ENCODE data around the gene MIOS.

GRCh38 chr7:7567898-7568531 is 1.3 kb downstream of the MIOS start:
- TF ChIP-seq ZNF175 (tag by site-specific recombination; IDR thresholded peaks at IDR 0.05) = no peak
- TF ChIP-seq TRIM28 (IDR thresholded peaks at IDR 0.05; ENCODE audit: borderline replicate concordance, low read length) = no peak
- TF ChIP-seq, protein P1, sequence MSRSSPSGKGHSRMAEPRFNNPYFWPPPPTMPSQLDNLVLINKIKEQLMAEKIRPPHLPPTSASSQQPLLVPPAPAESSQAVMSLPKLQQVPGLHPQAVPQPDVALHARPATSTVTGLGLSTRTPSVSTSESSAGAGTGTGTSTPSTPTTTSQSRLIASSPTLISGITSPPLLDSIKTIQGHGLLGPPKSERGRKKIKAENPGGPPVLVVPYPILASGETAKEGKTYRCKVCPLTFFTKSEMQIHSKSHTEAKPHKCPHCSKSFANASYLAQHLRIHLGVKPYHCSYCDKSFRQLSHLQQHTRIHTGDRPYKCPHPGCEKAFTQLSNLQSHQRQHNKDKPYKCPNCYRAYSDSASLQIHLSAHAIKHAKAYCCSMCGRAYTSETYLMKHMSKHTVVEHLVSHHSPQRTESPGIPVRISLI (tag by site-specific recombination; IDR thresholded peaks at IDR 0.05) = no peak
- TF ChIP-seq, protein P2, sequence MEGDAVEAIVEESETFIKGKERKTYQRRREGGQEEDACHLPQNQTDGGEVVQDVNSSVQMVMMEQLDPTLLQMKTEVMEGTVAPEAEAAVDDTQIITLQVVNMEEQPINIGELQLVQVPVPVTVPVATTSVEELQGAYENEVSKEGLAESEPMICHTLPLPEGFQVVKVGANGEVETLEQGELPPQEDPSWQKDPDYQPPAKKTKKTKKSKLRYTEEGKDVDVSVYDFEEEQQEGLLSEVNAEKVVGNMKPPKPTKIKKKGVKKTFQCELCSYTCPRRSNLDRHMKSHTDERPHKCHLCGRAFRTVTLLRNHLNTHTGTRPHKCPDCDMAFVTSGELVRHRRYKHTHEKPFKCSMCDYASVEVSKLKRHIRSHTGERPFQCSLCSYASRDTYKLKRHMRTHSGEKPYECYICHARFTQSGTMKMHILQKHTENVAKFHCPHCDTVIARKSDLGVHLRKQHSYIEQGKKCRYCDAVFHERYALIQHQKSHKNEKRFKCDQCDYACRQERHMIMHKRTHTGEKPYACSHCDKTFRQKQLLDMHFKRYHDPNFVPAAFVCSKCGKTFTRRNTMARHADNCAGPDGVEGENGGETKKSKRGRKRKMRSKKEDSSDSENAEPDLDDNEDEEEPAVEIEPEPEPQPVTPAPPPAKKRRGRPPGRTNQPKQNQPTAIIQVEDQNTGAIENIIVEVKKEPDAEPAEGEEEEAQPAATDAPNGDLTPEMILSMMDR (tag by site-specific recombination; IDR thresholded peaks at IDR 0.05) = no peak
- TF ChIP-seq, protein P3, sequence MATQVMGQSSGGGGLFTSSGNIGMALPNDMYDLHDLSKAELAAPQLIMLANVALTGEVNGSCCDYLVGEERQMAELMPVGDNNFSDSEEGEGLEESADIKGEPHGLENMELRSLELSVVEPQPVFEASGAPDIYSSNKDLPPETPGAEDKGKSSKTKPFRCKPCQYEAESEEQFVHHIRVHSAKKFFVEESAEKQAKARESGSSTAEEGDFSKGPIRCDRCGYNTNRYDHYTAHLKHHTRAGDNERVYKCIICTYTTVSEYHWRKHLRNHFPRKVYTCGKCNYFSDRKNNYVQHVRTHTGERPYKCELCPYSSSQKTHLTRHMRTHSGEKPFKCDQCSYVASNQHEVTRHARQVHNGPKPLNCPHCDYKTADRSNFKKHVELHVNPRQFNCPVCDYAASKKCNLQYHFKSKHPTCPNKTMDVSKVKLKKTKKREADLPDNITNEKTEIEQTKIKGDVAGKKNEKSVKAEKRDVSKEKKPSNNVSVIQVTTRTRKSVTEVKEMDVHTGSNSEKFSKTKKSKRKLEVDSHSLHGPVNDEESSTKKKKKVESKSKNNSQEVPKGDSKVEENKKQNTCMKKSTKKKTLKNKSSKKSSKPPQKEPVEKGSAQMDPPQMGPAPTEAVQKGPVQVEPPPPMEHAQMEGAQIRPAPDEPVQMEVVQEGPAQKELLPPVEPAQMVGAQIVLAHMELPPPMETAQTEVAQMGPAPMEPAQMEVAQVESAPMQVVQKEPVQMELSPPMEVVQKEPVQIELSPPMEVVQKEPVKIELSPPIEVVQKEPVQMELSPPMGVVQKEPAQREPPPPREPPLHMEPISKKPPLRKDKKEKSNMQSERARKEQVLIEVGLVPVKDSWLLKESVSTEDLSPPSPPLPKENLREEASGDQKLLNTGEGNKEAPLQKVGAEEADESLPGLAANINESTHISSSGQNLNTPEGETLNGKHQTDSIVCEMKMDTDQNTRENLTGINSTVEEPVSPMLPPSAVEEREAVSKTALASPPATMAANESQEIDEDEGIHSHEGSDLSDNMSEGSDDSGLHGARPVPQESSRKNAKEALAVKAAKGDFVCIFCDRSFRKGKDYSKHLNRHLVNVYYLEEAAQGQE (tag by site-specific recombination; IDR thresholded peaks at IDR 0.05) = no peak
- no peak for TF ChIP-seq ZNF184 (tag by site-specific recombination; IDR thresholded peaks at IDR 0.05)
- no peak for TF ChIP-seq ZXDB (tag by site-specific recombination; IDR thresholded peaks at IDR 0.05)
- TF ChIP-seq KLF10 (tag by site-specific recombination; IDR thresholded peaks at IDR 0.05) = no peak
- no peak for TF ChIP-seq ZBTB26 (tag by site-specific recombination; optimal IDR thresholded peaks at IDR 0.05)
- TF ChIP-seq ATF2 (tag by site-specific recombination; IDR thresholded peaks at IDR 0.05; ENCODE audit: low read depth) = no peak
- TF ChIP-seq ZNF174 (tag by site-specific recombination; IDR thresholded peaks at IDR 0.05) = no peak
